ENCODE results near the gene RBM23.
"Not testable (repeated sequence)": the region's sequence is repeated elsewhere in the genome, so short reads cannot be mapped to it uniquely, and the experiment has no call there.

Gene RBM23

DNA sequence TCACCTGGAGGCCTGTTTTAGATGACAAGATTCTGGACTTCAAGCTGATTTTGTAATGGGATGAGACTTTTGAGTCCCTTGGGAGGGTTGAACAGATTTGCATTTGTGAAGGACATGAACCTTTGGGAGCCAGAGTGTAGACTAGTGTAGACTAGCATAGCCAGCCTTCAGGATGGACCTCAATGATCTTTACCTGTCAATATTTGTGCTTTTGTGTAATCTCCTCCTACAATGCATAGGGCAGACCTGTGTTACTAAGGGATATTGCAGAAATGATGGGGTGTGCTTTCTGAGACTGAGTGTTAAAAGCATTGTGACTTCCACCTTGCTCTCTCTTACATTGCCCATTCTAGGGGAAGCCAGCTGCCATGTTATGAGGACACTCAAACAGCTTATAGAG lies 57.3 kb downstream of the RBM23 start:
- TF ChIP-seq, protein P1, sequence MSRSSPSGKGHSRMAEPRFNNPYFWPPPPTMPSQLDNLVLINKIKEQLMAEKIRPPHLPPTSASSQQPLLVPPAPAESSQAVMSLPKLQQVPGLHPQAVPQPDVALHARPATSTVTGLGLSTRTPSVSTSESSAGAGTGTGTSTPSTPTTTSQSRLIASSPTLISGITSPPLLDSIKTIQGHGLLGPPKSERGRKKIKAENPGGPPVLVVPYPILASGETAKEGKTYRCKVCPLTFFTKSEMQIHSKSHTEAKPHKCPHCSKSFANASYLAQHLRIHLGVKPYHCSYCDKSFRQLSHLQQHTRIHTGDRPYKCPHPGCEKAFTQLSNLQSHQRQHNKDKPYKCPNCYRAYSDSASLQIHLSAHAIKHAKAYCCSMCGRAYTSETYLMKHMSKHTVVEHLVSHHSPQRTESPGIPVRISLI (tag by site-specific recombination; IDR thresholded peaks at IDR 0.05): no peak
- no peak for TF ChIP-seq ZNF184 (tag by site-specific recombination; IDR thresholded peaks at IDR 0.05)
- TF ChIP-seq, protein P2, sequence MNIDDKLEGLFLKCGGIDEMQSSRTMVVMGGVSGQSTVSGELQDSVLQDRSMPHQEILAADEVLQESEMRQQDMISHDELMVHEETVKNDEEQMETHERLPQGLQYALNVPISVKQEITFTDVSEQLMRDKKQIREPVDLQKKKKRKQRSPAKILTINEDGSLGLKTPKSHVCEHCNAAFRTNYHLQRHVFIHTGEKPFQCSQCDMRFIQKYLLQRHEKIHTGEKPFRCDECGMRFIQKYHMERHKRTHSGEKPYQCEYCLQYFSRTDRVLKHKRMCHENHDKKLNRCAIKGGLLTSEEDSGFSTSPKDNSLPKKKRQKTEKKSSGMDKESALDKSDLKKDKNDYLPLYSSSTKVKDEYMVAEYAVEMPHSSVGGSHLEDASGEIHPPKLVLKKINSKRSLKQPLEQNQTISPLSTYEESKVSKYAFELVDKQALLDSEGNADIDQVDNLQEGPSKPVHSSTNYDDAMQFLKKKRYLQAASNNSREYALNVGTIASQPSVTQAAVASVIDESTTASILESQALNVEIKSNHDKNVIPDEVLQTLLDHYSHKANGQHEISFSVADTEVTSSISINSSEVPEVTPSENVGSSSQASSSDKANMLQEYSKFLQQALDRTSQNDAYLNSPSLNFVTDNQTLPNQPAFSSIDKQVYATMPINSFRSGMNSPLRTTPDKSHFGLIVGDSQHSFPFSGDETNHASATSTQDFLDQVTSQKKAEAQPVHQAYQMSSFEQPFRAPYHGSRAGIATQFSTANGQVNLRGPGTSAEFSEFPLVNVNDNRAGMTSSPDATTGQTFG (tag by site-specific recombination; IDR thresholded peaks at IDR 0.05; ENCODE audit: borderline replicate concordance): no peak
- TF ChIP-seq ZNF223 (tag by site-specific recombination; IDR thresholded peaks at IDR 0.05): no peak
- TF ChIP-seq ZNF544 (tag by site-specific recombination; IDR thresholded peaks at IDR 0.05): no peak
- no peak for TF ChIP-seq ZNF133 (tag by site-specific recombination; IDR thresholded peaks at IDR 0.05)
- TF ChIP-seq ZNF660 (tag by site-specific recombination; IDR thresholded peaks at IDR 0.05): no peak
- TF ChIP-seq, protein P3, sequence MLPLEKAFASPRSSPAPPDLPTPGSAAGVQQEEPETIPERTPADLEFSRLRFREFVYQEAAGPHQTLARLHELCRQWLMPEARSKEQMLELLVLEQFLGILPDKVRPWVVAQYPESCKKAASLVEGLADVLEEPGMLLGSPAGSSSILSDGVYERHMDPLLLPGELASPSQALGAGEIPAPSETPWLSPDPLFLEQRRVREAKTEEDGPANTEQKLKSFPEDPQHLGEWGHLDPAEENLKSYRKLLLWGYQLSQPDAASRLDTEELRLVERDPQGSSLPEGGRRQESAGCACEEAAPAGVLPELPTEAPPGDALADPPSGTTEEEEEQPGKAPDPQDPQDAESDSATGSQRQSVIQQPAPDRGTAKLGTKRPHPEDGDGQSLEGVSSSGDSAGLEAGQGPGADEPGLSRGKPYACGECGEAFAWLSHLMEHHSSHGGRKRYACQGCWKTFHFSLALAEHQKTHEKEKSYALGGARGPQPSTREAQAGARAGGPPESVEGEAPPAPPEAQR (tag by site-specific recombination; IDR thresholded peaks at IDR 0.05): no peak
- no peak for TF ChIP-seq ZNF324 (tag by site-specific recombination; IDR thresholded peaks at IDR 0.05)
- TF ChIP-seq, protein P4, sequence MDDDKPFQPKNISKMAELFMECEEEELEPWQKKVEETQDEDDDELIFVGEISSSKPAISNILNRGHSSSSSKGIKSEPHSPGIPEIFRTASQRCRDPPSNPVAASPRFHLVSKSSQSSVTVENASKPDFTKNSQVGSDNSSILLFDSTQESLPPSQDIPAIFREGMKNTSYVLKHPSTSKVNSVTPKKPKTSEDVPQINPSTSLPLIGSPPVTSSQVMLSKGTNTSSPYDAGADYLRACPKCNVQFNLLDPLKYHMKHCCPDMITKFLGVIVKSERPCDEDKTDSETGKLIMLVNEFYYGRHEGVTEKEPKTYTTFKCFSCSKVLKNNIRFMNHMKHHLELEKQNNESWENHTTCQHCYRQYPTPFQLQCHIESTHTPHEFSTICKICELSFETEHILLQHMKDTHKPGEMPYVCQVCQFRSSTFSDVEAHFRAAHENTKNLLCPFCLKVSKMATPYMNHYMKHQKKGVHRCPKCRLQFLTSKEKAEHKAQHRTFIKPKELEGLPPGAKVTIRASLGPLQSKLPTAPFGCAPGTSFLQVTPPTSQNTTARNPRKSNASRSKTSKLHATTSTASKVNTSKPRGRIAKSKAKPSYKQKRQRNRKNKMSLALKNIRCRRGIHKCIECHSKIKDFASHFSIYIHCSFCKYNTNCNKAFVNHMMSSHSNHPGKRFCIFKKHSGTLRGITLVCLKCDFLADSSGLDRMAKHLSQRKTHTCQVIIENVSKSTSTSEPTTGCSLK (tag by site-specific recombination; IDR thresholded peaks at IDR 0.05): no peak
- TF ChIP-seq ZNF391 (tag by site-specific recombination; IDR thresholded peaks at IDR 0.05; ENCODE audit: borderline replicate concordance, low read depth): no peak
- no peak for TF ChIP-seq ZNF221 (tag by site-specific recombination; IDR thresholded peaks at IDR 0.05; ENCODE audit: borderline replicate concordance)
- no peak for TF ChIP-seq FEZF1 (tag by site-specific recombination; IDR thresholded peaks at IDR 0.05)
- Histone ChIP-seq H3K9me3 (ENCODE audit: control insufficient read depth, insufficient read depth, low read depth, low read length) (no peaks in the 10 kb centered on the region), H3K27ac (ENCODE audit: extremely low read depth, low read depth, low read length) (no peak overlapping the region), H3K4me3 (ENCODE audit: low read depth, low read length) (no peak overlapping the region), H3K4me1 (ENCODE audit: control insufficient read depth, insufficient read depth, low read length) (no peaks in the 10 kb centered on the region; the same call in 1 of the 2 replicates), H3K36me3 (ENCODE audit: control insufficient read depth in 2 of 2, insufficient read depth in 1 of 2, low read length in 2 of 2) (no peaks in the 10 kb centered on the region)
- ChIA-PET CTCF (interaction anchor here (0.7 to 3.7 kb wide), 7 partner anchors 8 to 320 kb away, joined by 3 to 29 read pairs (median 5); partner anchors contain the start of gene LRP10), POLR2A (no interaction called here)

DNA sequence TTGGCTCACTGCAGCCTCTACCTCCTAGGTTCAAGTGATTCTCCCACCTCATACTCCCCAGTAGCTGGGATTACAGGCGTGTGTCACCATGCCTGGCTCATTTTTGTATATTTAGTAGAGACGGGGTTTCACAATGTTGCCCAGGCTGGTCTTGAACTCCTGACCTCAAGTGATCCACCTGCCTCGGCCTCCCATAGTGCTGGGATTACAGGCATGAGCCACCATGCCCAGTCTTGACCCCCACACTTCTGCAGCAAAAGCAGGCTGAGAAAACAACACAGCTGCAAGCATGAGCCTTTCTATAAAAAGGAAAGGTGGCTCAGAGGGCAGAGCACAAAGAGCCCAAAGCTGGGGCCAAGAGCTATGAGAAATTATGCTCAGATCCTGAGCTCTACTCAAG lies 58.6 kb downstream of the RBM23 start:
- H3K36me3 ChIP-seq (ENCODE audit: control insufficient read depth in 2 of 2, insufficient read depth in 1 of 2, low read length in 2 of 2); H3K4me1 ChIP-seq (ENCODE audit: control insufficient read depth, insufficient read depth, low read length); POLR2A ChIA-PET; H3K27ac ChIP-seq (ENCODE audit: extremely low read depth, low read depth, low read length); H3K4me3 ChIP-seq (ENCODE audit: low read depth, low read length); H3K9me3 ChIP-seq (ENCODE audit: control insufficient read depth, insufficient read depth, low read depth, low read length): not testable (repeated sequence)
- CTCF ChIA-PET: interaction anchor here (0.6 to 1.8 kb wide), 6 partner anchors 12 to 474 kb away, joined by 3 to 7 read pairs (median 4); no protein-coding TSS in a partner anchor

DNA sequence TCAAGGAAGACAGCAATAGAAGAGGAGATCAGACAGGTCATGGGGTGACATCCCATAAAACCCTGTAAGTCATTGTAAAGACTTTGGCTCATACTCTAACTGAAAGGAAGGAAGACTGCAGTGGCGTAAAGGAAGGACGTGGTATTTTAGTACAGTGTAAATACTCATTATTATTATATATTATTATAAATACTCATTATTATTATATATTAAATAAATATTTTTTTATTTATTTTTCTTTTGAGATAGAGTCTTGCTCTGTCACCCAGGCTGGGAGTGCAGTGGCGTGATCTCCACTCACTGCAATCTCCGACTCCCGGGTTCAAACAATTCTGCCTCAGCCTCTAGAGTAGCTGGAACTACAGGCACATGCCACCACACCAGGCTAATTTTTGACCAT lies 62.5 kb downstream of the RBM23 start:
- no peaks in the 10 kb centered on the region for H3K36me3 ChIP-seq (ENCODE audit: control insufficient read depth in 2 of 2, insufficient read depth in 1 of 2, low read length in 2 of 2)
- H3K4me1 ChIP-seq (ENCODE audit: control insufficient read depth, insufficient read depth, low read length): no peaks in the 10 kb centered on the region
- CTCF ChIA-PET: interaction anchor here (0.6 to 4.2 kb wide), 4 partner anchors 44 to 196 kb away, joined by 3 to 34 read pairs (median 6); no protein-coding TSS in a partner anchor
- H3K27ac ChIP-seq (ENCODE audit: extremely low read depth, low read depth, low read length): no peak overlapping the region
- POLR2A ChIA-PET: no interaction called here
- no peaks in the 10 kb centered on the region for H3K9me3 ChIP-seq (ENCODE audit: control insufficient read depth, insufficient read depth, low read depth, low read length)
- H3K4me3 ChIP-seq (ENCODE audit: low read depth, low read length): no peak overlapping the region
- no peak for TF ChIP-seq ZNF707 (tag by site-specific recombination; IDR thresholded peaks at IDR 0.05)
- no peak for TF ChIP-seq ZNF354C (tag by site-specific recombination; IDR thresholded peaks at IDR 0.05; ENCODE audit: borderline replicate concordance, low read depth)
- TF ChIP-seq ZNF211 (tag by site-specific recombination; IDR thresholded peaks at IDR 0.05; ENCODE audit: low read depth): no peak
- TF ChIP-seq ZNF521 (tag by site-specific recombination; IDR thresholded peaks at IDR 0.05): no peak
- TF ChIP-seq ZIC2 (tag by site-specific recombination; IDR thresholded peaks at IDR 0.05): no peak
- TF ChIP-seq EGR2 (tag by site-specific recombination; IDR thresholded peaks at IDR 0.05; ENCODE audit: low read depth): no peak
- TF ChIP-seq, protein P5, sequence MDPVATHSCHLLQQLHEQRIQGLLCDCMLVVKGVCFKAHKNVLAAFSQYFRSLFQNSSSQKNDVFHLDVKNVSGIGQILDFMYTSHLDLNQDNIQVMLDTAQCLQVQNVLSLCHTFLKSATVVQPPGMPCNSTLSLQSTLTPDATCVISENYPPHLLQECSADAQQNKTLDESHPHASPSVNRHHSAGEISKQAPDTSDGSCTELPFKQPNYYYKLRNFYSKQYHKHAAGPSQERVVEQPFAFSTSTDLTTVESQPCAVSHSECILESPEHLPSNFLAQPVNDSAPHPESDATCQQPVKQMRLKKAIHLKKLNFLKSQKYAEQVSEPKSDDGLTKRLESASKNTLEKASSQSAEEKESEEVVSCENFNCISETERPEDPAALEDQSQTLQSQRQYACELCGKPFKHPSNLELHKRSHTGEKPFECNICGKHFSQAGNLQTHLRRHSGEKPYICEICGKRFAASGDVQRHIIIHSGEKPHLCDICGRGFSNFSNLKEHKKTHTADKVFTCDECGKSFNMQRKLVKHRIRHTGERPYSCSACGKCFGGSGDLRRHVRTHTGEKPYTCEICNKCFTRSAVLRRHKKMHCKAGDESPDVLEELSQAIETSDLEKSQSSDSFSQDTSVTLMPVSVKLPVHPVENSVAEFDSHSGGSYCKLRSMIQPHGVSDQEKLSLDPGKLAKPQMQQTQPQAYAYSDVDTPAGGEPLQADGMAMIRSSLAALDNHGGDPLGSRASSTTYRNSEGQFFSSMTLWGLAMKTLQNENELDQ (tag by site-specific recombination; IDR thresholded peaks at IDR 0.05; ENCODE audit: low read depth): no peak
